CD4-positive, alpha-beta T cell (primary cell): ENCODE measurements around the gene CELF5. TPM values are rescaled to one million over a fixed set of nuclear protein-coding genes. Genes with fewer than 3 reads are reported as not detected.

Experiments used
- ATAC-seq: fragments of 200-7000 bp; cut with Tn5 transposase; one replicate; pipeline ENCODE4 v1.10.0; 2022; ENCODE audit warnings: mild to moderate bottlenecking; ENCODE audit not compliant: poor library complexity
- CTCF ChIA-PET: fragments of 350-600 bp; sonication (Branson Sonifier 250); formaldehyde crosslinking; loops from one replicate; lab custom pipeline; 2021; ENCODE audit warnings: antibody characterized with exemption, inconsistent platforms; lab: Charles Lee
- POLR2A ChIA-PET: fragments of 350-600 bp; sonication (Branson Sonifier 250); formaldehyde crosslinking; loops from one replicate; lab custom pipeline; 2021; ENCODE audit warnings: antibody characterized with exemption, inconsistent platforms; lab: Charles Lee
- DNase-seq, 14 experiments: peaks; one replicate each; pipeline ENCODE4 v3.0.0-alpha.2; 2013 to 2020; ENCODE audit warnings: mixed read lengths in 2 of 14
- H3K27ac ChIP-seq, 2 donors: one replicate each; pipeline versions ENCODE4 v1.5.1 to v1.7.0; 2013; ENCODE audit warnings: low read length in 2 of 2, low read depth in 1 of 2, mild to moderate bottlenecking in 1 of 2
- H3K27me3 ChIP-seq, 2 experiments: 1 replicate in 1 of 2; 2 replicates in 1 of 2; pipeline versions ENCODE4 v1.6.1 to v1.7.0; 2013; ENCODE audit warnings: low read length in 2 of 2, control low read depth in 1 of 2, mild to moderate bottlenecking in 1 of 2, moderate library complexity in 1 of 2; ENCODE audit not compliant: insufficient read depth in 2 of 2, control insufficient read depth in 1 of 2
- H3K36me3 ChIP-seq: one replicate; pipeline ENCODE4 v1.6.1; 2013; ENCODE audit warnings: low read length, control low read depth; ENCODE audit not compliant: insufficient read depth
- H3K4me1 ChIP-seq: one replicate; pipeline ENCODE4 v1.6.1; 2013; ENCODE audit warnings: low read length, control low read depth; ENCODE audit not compliant: insufficient read depth
- H3K4me3 ChIP-seq: one replicate; pipeline ENCODE4 v1.5.1; 2013; ENCODE audit warnings: mild to moderate bottlenecking, low read length, moderate library complexity
- H3K9me3 ChIP-seq, 2 experiments: 1 replicate in 1 of 2; 2 replicates in 1 of 2; pipeline versions ENCODE4 v1.6.1 to v1.7.0; 2013; ENCODE audit warnings: low read length in 2 of 2, mild to moderate bottlenecking in 2 of 2, control low read depth in 1 of 2, moderate library complexity in 1 of 2; ENCODE audit not compliant: control insufficient read depth in 1 of 2, insufficient read depth in 1 of 2
- H3K27ac Mint-ChIP-seq: one replicate; pipeline ENCODE4 v1.8.0; 2020; ENCODE audit warnings: mixed read lengths
- H3K27me3 Mint-ChIP-seq: one replicate; pipeline ENCODE4 v1.8.0; 2021; ENCODE audit warnings: mixed read lengths
- H3K36me3 Mint-ChIP-seq: one replicate; pipeline ENCODE4 v1.8.0; 2021; ENCODE audit warnings: low read depth, mixed read lengths
- H3K4me1 Mint-ChIP-seq: one replicate; pipeline ENCODE4 v1.8.0; 2021; ENCODE audit warnings: low read depth, mixed read lengths
- H3K4me3 Mint-ChIP-seq: one replicate; pipeline ENCODE4 v1.8.0; 2020; ENCODE audit warnings: mild to moderate bottlenecking, mixed read lengths
- H3K9me3 Mint-ChIP-seq: one replicate; pipeline ENCODE4 v1.8.0; 2020; ENCODE audit warnings: mixed read lengths
- intact Hi-C, 2 experiments: fragments of 100-400 bp; cut with DNase I in 1 of 2; cut with micrococcal nuclease in 1 of 2; formaldehyde crosslinking; loops; one replicate each; pipeline versions ENCODE4 v1.15.1 to v1.9.0; 2023 to 2025; cut with DNase I, micrococcal nuclease
- total RNA-seq, 174 experiments: library from RNA in 2 of 174; stranded (reverse) in 2 of 174; gene quantifications; one replicate each; pipeline ENCODE4 v1.2.3 and lab custom pipeline; 2021 to 2026
- TF ChIP-seq, protein P1 (sequence below): fragments of 200-600 bp; IDR thresholded peaks from one replicate; pipeline ENCODE4 v1.8.0; 2022; ENCODE audit warnings: antibody characterized with exemption, mild to moderate bottlenecking

Gene CELF5
- total RNA-seq, 2 experiments from 2014 or later = 0.36 TPM

DNA sequence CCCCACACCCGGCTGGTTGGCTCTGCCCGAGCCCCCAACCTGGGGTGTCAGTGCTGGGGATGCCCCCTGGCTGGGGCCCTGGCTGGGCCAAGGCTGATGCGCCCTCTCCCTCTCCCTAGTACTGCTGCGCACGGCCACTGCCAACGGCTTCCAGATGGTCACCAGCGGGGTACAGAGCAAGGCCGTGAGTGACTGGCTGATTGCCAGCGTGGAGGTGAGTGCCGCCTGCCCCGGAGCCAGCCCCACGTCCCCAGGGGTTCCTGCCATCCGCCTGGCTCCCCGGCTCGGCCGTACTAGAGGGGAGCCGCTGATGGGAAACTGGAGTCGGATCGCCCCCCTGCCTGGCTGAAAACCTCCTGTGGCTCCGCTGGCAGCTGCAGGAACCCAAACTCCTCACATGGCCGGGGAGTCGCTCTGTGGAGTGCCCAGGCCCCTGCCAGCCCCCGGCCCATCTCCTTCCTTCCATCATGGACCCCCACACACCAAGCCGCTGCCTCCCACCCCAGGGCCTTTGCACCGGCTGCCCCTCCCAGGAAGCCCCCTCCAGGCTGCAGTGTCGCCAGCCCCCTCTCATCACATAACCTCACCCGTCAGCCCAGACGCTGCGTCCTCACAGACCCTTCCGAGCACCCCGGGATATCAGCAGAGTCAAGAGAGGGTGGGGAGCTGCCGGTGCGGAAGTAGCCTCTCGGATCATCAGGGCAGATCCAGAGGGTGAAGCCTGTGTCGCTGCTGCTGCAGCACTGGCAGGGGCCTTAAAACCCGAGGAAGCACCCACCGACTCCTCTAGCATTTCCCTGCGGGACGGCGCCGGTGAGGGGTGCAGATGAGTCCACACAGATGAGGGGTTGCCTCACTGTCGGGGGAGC lies 28.2 kb upstream of the CELF5 start:
- ChIA-PET CTCF (no interaction called here), POLR2A (no interaction called here)
- intact Hi-C loops = no loop called here
- peaks cover 0 to 6% of the 10 kb centered on the region in 2 experiments for H3K9me3 ChIP-seq
- H3K4me1 ChIP-seq = peaks cover 4% of the 10 kb centered on the region
- no peaks in the 10 kb centered on the region for H3K9me3 Mint-ChIP-seq
- H3K27me3 Mint-ChIP-seq = no peaks in the 10 kb centered on the region
- ATAC-seq (no peak), DNase-seq (no peak)
- H3K27ac Mint-ChIP-seq = no peak overlapping the region
- TF ChIP-seq, protein P1, sequence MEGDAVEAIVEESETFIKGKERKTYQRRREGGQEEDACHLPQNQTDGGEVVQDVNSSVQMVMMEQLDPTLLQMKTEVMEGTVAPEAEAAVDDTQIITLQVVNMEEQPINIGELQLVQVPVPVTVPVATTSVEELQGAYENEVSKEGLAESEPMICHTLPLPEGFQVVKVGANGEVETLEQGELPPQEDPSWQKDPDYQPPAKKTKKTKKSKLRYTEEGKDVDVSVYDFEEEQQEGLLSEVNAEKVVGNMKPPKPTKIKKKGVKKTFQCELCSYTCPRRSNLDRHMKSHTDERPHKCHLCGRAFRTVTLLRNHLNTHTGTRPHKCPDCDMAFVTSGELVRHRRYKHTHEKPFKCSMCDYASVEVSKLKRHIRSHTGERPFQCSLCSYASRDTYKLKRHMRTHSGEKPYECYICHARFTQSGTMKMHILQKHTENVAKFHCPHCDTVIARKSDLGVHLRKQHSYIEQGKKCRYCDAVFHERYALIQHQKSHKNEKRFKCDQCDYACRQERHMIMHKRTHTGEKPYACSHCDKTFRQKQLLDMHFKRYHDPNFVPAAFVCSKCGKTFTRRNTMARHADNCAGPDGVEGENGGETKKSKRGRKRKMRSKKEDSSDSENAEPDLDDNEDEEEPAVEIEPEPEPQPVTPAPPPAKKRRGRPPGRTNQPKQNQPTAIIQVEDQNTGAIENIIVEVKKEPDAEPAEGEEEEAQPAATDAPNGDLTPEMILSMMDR = no peak
- peaks cover 40% of the 10 kb centered on the region for H3K36me3 ChIP-seq
- no peaks in the 10 kb centered on the region for H3K27me3 ChIP-seq
- no peak overlapping the region for H3K4me3 Mint-ChIP-seq
- no peaks in the 10 kb centered on the region for H3K4me1 Mint-ChIP-seq
- H3K4me3 ChIP-seq = no peak overlapping the region
- H3K27ac ChIP-seq = no peak overlapping the region
- peaks cover 20% of the 10 kb centered on the region for H3K36me3 Mint-ChIP-seq

DNA sequence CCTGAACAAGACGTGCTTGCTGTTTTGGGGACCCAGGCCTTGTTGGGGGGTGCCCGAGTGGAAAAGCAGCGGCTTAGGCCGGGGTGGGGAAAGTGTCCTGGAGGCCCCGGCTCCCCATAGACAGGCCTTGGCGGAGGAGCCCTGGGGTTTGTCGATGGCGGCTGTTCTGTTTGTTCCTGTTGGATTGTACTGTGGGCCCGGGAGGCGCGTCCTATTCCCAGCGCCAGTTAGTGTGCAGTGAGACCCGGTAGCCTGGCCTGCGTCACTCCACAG lies 27.6 kb upstream of the CELF5 start:
- Mint-ChIP-seq H3K27me3 (no peaks in the 10 kb centered on the region), H3K4me3 (no peak overlapping the region), H3K4me1 (no peaks in the 10 kb centered on the region), H3K36me3 (peaks cover 21% of the 10 kb centered on the region), H3K9me3 (no peaks in the 10 kb centered on the region), H3K27ac (no peak overlapping the region)
- TF ChIP-seq, protein P1 = no peak
- ChIA-PET POLR2A (no interaction called here), CTCF (no interaction called here)
- H3K36me3 ChIP-seq = peaks cover 36% of the 10 kb centered on the region
- no peak for ATAC-seq
- no peaks in the 10 kb centered on the region for H3K4me1 ChIP-seq
- intact Hi-C loops = no loop called here
- H3K9me3 ChIP-seq = peaks cover 0 to 6% of the 10 kb centered on the region in 2 experiments
- no peaks in the 10 kb centered on the region for H3K27me3 ChIP-seq
- no peak for DNase-seq
- H3K27ac ChIP-seq = no peak overlapping the region
- H3K4me3 ChIP-seq = no peak overlapping the region

DNA sequence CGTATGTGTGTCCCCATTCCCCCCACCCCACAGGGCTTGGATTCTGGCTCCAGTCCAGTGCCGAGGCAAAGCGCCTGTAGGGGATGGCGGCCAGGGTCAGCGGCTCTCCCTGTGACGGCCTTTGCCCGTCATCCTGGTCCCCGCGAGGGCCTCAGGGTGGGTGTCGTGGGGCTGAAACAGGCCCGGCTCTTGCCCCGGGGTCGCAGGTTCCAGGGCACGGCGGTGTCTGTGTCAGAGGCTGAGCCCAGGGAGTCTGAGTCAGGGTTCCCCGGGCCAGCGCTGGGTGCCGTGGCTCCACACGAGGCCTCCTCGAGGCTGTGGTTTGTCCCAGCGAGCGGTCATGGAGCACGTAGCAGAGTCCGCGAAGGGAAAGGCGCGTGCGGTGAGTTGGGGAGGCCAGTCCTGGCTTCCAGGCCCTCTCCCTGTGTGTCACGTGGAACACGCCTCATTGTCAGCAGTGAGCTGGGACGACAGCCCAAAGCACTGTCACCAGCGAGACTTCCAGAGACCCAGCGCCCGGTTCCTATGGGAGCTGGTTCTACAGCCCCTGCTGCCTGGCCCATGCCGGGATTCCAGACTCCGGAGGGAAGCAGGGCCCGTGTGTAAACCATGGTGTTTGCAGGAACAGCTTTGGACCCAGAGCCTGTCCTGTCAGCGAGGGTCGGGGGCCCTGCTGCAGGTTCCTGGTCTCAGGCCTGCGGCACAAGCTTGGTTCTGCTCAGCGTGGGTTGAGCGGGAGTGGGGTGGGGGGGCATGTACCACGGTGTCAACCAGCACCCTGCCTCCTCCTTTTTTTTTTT lies 25.4 kb upstream of the CELF5 start:
- Mint-ChIP-seq H3K27me3 (no peaks in the 10 kb centered on the region), H3K36me3 (peaks cover 17% of the 10 kb centered on the region)

More for the DNA sequence above, 25.4 kb upstream of the CELF5 start:
- peaks cover 36% of the 10 kb centered on the region for H3K36me3 ChIP-seq
- ATAC-seq (no peak), DNase-seq (peak in 1 of 14 experiments; percentile 27)
- no peaks in the 10 kb centered on the region for H3K27me3 ChIP-seq
- Mint-ChIP-seq H3K9me3 (no peaks in the 10 kb centered on the region), H3K4me3 (no peak overlapping the region), H3K4me1 (no peaks in the 10 kb centered on the region), H3K27ac (no peak overlapping the region)
- H3K9me3 ChIP-seq = peaks cover 0 to 3% of the 10 kb centered on the region in 2 experiments
- no peak overlapping the region for H3K27ac ChIP-seq
- intact Hi-C loops = no loop called here
- H3K4me1 ChIP-seq = no peaks in the 10 kb centered on the region
- TF ChIP-seq, protein P1 = no peak
- ChIA-PET CTCF (no interaction called here), POLR2A (no interaction called here)
- H3K4me3 ChIP-seq = no peak overlapping the region
